GM19099 (cell line): ENCODE results near the gene SYT15.

Experiments used
- POLR2A ChIP-seq: IDR thresholded peaks from 3 replicates; pipeline ENCODE4 v1.6.1; 2011; ENCODE audit warnings: low read depth; ENCODE audit not compliant: insufficient read length; ENCODE audit errors: extremely low read depth

Gene SYT15

GRCh38 chr10:46551701-46552525 lies 27.0 kb upstream of the SYT15 start:
- TF ChIP-seq POLR2A = no peak

- TF ChIP-seq POLR2A = no peak
These were observed 26.2 kb upstream of the SYT15 start for GRCh38 chr10:46552526-46553237.

DNA sequence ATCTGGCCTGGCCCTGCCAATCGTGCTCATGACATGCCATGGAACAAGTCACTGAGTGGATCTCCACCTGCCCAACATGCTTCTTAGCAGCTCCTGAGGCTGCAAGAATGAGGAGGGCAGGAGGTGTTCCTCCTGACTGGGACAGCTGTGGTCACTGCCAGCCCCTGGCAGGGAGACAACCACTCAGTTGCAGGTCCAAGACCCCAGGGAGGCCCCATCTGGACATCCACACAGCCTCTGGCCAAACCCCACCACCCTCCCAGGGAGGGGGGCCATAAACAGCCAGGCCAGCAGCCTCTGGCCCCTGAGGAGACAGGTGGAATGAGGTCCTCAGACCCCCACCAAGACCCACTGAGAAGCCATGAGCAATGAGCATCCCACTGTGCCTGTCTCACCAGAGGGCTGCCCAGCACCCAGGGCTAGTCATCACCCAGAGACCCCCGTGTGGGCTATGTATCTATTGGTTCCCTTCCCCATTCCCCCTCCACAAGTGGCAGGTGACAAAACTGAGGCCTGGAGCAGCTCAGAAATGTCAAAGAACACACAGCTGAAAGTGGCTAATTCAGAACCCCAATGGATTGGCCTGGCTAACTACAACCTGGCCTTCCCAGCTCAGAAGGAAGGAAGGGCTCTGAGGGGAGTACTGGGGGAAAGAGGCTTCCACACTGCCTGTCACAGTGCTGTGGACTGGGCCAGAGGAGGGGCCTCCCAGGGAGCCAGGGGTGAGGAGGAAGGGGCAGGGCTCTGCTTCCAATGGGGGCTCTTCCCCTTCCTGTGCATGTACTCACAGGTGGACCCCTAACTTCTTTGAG lies 25.5 kb upstream of the SYT15 start:
- no peak for TF ChIP-seq POLR2A

DNA sequence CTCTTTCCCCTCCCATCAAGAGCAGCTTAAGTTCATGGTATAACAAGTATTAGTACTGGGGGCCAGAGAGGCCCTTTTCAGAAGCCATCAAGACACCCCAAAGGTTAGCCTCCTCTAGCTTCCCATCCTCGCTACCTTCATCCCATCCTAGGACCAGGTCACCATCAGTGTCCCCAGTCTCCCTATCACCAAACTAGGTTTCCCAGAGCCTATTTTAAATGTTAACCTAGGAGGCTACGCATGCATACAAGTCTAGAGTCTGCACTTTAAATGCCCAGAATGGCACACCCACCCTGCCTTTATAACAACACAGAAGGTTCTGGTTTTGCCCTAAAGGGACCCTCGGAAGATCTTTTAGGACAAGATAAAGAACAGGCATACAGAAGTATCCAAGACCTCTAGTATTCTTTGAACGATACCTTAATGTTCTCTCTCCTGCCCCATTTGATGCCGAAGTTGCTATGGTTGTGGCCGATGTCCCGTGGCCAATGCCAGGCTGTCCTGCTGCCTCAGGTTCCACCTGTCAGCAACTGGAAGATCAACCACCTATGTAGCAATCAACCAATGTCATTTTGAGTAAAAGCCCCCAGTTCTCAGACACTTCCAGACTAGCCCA lies 24.7 kb upstream of the SYT15 start:
- TF ChIP-seq POLR2A = no peak

DNA sequence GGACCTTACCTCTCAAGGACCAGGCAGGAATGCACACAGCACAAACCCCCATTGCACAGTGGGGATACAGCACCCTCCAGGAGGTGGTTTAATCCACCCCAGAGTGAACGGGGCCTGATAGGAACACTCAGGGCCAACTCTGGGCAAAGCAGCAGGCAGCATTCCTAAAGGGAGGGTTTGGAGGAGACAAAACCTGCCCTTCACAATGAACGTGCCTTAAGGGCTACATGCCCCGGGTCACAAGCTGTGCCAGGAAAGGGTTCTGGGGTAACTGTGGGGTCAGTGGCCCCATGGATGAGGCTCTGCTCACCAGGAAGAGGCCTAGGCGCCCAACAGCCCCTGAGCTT lies 23.6 kb upstream of the SYT15 start:
- TF ChIP-seq POLR2A = no peak

GRCh38 chr10:46555713-46556514 lies 23.0 kb upstream of the SYT15 start:
- TF ChIP-seq POLR2A = no peak

- no peak for TF ChIP-seq POLR2A
These were observed 22.2 kb upstream of the SYT15 start, which contains the start of gene GPRIN2 for GRCh38 chr10:46556515-46557318. Gene GPRIN2, minus strand, starts transcription at chr10:46556658. Its CDS starts 5,922 bp downstream, at chr10:46550736.

GRCh38 chr10:46557319-46558121 lies 21.4 kb upstream of the SYT15 start:
- no peak for TF ChIP-seq POLR2A

GRCh38 chr10:46558122-46558391 lies 20.9 kb upstream of the SYT15 start:
- TF ChIP-seq POLR2A = no peak

- TF ChIP-seq POLR2A = no peak
These were observed 20.3 kb upstream of the SYT15 start for GRCh38 chr10:46558392-46559185.

- no peak for TF ChIP-seq POLR2A
These were observed 19.7 kb upstream of the SYT15 start for GRCh38 chr10:46559231-46559671.

DNA sequence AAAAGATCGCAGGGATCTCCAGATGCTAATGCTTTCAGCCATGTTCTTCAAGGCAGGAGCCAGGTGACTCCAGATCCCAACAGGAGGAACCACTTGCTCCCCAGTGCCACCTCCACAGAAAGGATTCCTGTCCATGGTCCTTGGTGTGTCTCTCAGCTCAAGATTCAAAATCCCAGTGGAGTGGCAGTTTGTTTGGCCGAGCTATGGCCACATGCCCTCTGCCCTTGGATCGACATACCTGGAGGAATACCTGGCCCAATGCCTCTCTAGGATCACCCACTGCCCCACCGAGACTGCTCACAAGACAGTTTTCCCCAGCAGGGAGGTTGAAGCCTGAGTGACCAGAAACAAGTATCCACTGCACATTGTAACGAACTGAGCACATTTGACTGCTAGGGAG lies 18.5 kb upstream of the SYT15 start:
- no peak for TF ChIP-seq POLR2A
